GM21515 (cell line): ENCODE results near the gene CFAP68.
A peak's percentile ranks its signal among the peaks of the same experiment; 100 is the strongest.

ENCODE experiments used
- ATAC-seq: cut with Tn5 transposase; IDR thresholded peaks from one replicate; pipeline ENCODE4 v1.9.1; 2021; ENCODE audit not compliant: unreplicated experiment

CFAP68 gene

GRCh38 chr11:111878849-111879636 lies at the start of gene CFAP68, which contains the start of gene FDXACB1:
Gene CFAP68 (plus strand): TSS chr11:111879541. CDS start chr11:111879561, 20 bp downstream.
Gene FDXACB1 (minus strand): TSS chr11:111879165. CDS start chr11:111879132, 33 bp downstream.
- peak; percentile 91 for ATAC-seq

GRCh38 chr11:111833524-111833923 lies 45.8 kb upstream of the CFAP68 start:
- no peak for ATAC-seq

- ATAC-seq, result no peak
Measured at GRCh38 chr11:111834432-111835163, 44.7 kb upstream of the CFAP68 start.

- no peak for ATAC-seq
Measured at GRCh38 chr11:111835665-111836064, 43.7 kb upstream of the CFAP68 start.

GRCh38 chr11:111836162-111836561 lies 43.2 kb upstream of the CFAP68 start:
- no peak for ATAC-seq

GRCh38 chr11:111836721-111837120 lies 42.6 kb upstream of the CFAP68 start:
- peak; percentile 46 for ATAC-seq

- ATAC-seq, result no peak
Measured at GRCh38 chr11:111837366-111837891, 41.9 kb upstream of the CFAP68 start.

GRCh38 chr11:111838054-111838453 lies 41.3 kb upstream of the CFAP68 start:
- no peak for ATAC-seq

GRCh38 chr11:111840143-111840542 lies 39.2 kb upstream of the CFAP68 start:
- ATAC-seq, result no peak

- ATAC-seq, result peak; percentile 65
Measured at GRCh38 chr11:111841370-111842053, 37.8 kb upstream of the CFAP68 start.

- no peak for ATAC-seq
Measured at GRCh38 chr11:111843661-111844060, 35.7 kb upstream of the CFAP68 start.

GRCh38 chr11:111845276-111846028 lies 33.9 kb upstream of the CFAP68 start:
- ATAC-seq, result no peak

GRCh38 chr11:111846063-111846462 lies 33.3 kb upstream of the CFAP68 start:
- ATAC-seq, result no peak

GRCh38 chr11:111846636-111847035 lies 32.7 kb upstream of the CFAP68 start:
- ATAC-seq, result no peak

- ATAC-seq, result no peak
Measured at GRCh38 chr11:111849631-111850030, 29.7 kb upstream of the CFAP68 start.

- no peak for ATAC-seq
Measured at GRCh38 chr11:111851067-111851466, 28.3 kb upstream of the CFAP68 start.

- no peak for ATAC-seq
Measured at GRCh38 chr11:111851636-111852035, 27.7 kb upstream of the CFAP68 start.

- no peak for ATAC-seq
Measured at GRCh38 chr11:111852103-111852502, 27.2 kb upstream of the CFAP68 start.

GRCh38 chr11:111855506-111855905 lies 23.8 kb upstream of the CFAP68 start:
- ATAC-seq, result no peak

GRCh38 chr11:111860257-111860656 lies 19.1 kb upstream of the CFAP68 start:
- ATAC-seq, result no peak

GRCh38 chr11:111870113-111870512 lies 9.2 kb upstream of the CFAP68 start:
- no peak for ATAC-seq
